Astrocyte (in vitro differentiated cells and primary cell): ENCODE data around the gene ARID5B. TPM values are rescaled to one million over a fixed set of nuclear protein-coding genes. Genes with fewer than 3 reads are reported as not detected.

Source experiments
- DNase-seq: peaks from one replicate; pipeline ENCODE4 v3.0.0-alpha.2; 2010; ENCODE audit warnings: low read depth
- FAIRE-seq: peaks from 2 replicates; lab custom pipeline; 2011; peaks lifted over from hg19 to GRCh38; lab: Jason Lieb, UNC
- H2AFZ ChIP-seq: 2 replicates; pipeline ENCODE4 v1.6.0; 2012; ENCODE audit warnings: low read depth, low read length, inconsistent platforms
- H3K27ac ChIP-seq: 2 replicates; pipeline ENCODE4 v1.5.1; 2011; ENCODE audit warnings: low read depth, low read length, inconsistent platforms
- H3K27me3 ChIP-seq: 2 replicates; pipeline ENCODE4 v1.6.0; 2011; ENCODE audit warnings: low read length, inconsistent platforms; ENCODE audit not compliant: insufficient read depth
- H3K36me3 ChIP-seq: 2 replicates; pipeline ENCODE4 v1.5.1; 2011; ENCODE audit warnings: low read length, inconsistent platforms; ENCODE audit not compliant: insufficient read depth
- H3K4me1 ChIP-seq: 2 replicates; pipeline ENCODE4 v1.5.1; 2011; ENCODE audit warnings: low read length, inconsistent platforms; ENCODE audit not compliant: insufficient read depth
- H3K4me2 ChIP-seq: 2 replicates; pipeline ENCODE4 v1.6.0; 2012; ENCODE audit warnings: low read length, inconsistent platforms
- H3K4me3 ChIP-seq: 2 replicates; pipeline ENCODE4 v1.5.1; 2011; ENCODE audit warnings: low read depth, mild to moderate bottlenecking, low read length, inconsistent platforms; ENCODE audit not compliant: insufficient read depth
- H3K79me2 ChIP-seq: 2 replicates; pipeline ENCODE4 v1.6.0; 2012; ENCODE audit warnings: mild to moderate bottlenecking, low read length, inconsistent platforms; ENCODE audit not compliant: insufficient read depth
- H3K9ac ChIP-seq: 2 replicates; pipeline ENCODE4 v1.6.0; 2012; ENCODE audit warnings: mild to moderate bottlenecking, low read length, inconsistent platforms
- H3K9me3 ChIP-seq: 2 replicates; pipeline ENCODE4 v1.5.1; 2012; ENCODE audit warnings: low read depth, mild to moderate bottlenecking, low read length, inconsistent platforms; ENCODE audit not compliant: insufficient read depth
- H4K20me1 ChIP-seq: 2 replicates; pipeline ENCODE4 v1.6.0; 2012; ENCODE audit warnings: low read length, inconsistent platforms; ENCODE audit not compliant: insufficient read depth
- H3K27ac Mint-ChIP-seq: one replicate; pipeline ENCODE4 v1.8.0; 2021; ENCODE audit warnings: mild to moderate bottlenecking, mixed read lengths; ENCODE audit not compliant: unreplicated experiment
- H3K27me3 Mint-ChIP-seq: one replicate; pipeline ENCODE4 v1.8.0; 2021; ENCODE audit warnings: low read depth, mixed read lengths; ENCODE audit not compliant: unreplicated experiment
- H3K36me3 Mint-ChIP-seq: one replicate; pipeline ENCODE4 v1.8.0; 2021; ENCODE audit warnings: low read depth, mixed read lengths; ENCODE audit not compliant: unreplicated experiment
- H3K4me1 Mint-ChIP-seq: one replicate; pipeline ENCODE4 v1.8.0; 2021; ENCODE audit warnings: low read depth, mixed read lengths; ENCODE audit not compliant: unreplicated experiment
- H3K4me3 Mint-ChIP-seq: one replicate; pipeline ENCODE4 v1.8.0; 2021; ENCODE audit warnings: mild to moderate bottlenecking, moderate library complexity, mixed read lengths; ENCODE audit not compliant: unreplicated experiment
- H3K9me3 Mint-ChIP-seq: one replicate; pipeline ENCODE4 v1.8.0; 2021; ENCODE audit warnings: mild to moderate bottlenecking, mixed read lengths; ENCODE audit not compliant: unreplicated experiment
- CTCF ChIP-seq: IDR thresholded peaks from 2 replicates; pipeline ENCODE4 v1.5.1; 2011; ENCODE audit warnings: low read depth, mild to moderate bottlenecking, inconsistent platforms, low read length, moderate library complexity; ENCODE audit not compliant: insufficient read depth
- EZH2 ChIP-seq: IDR thresholded peaks from 2 replicates; pipeline ENCODE4 v1.6.1; 2012; ENCODE audit warnings: mild to moderate bottlenecking, low read length, inconsistent platforms; ENCODE audit not compliant: insufficient read depth
- total RNA-seq: library from RNA; stranded (reverse); gene quantifications from 2 replicates; pipeline ENCODE4 v1.2.1, GENCODE V29; 2021

ARID5B gene
- total RNA-seq, 1 donor from 2014 or later: 66.0 TPM

- FAIRE-seq: no peak
- peaks cover 25% of the 10 kb centered on the region for H4K20me1 ChIP-seq
Measured at GRCh38 chr10:61989995-61990760, 88.7 kb downstream of the ARID5B start.

GRCh38 chr10:61990761-61991135 is 89.2 kb downstream of the ARID5B start:
- H2AFZ ChIP-seq: no peak overlapping the region
- Mint-ChIP-seq H3K27me3 (no peaks in the 10 kb centered on the region), H3K4me3 (no peak overlapping the region), H3K36me3 (peaks cover 6% of the 10 kb centered on the region), H3K4me1 (peaks cover 26% of the 10 kb centered on the region), H3K9me3 (no peaks in the 10 kb centered on the region), H3K27ac (peak overlapping the region; percentile 6)
- TF ChIP-seq CTCF: no peak
- no peak for TF ChIP-seq EZH2
- no peak overlapping the region for H3K4me3 ChIP-seq
- no peak for FAIRE-seq
- H3K36me3 ChIP-seq: no peaks in the 10 kb centered on the region
- peaks cover 26% of the 10 kb centered on the region for H3K4me1 ChIP-seq
- H3K9me3 ChIP-seq: no peaks in the 10 kb centered on the region
- peak; percentile 18 for DNase-seq
- no peaks in the 10 kb centered on the region for H3K27me3 ChIP-seq
- no peak overlapping the region for H3K4me2 ChIP-seq
- H3K9ac ChIP-seq: no peak overlapping the region
- H3K79me2 ChIP-seq: peaks cover 29% of the 10 kb centered on the region
- H3K27ac ChIP-seq: no peak overlapping the region
- peaks cover 22% of the 10 kb centered on the region for H4K20me1 ChIP-seq

More at GRCh38 chr10:61989995-61990760, 88.7 kb downstream of the ARID5B start:
- no peak overlapping the region for H3K4me3 ChIP-seq
- peaks cover 26% of the 10 kb centered on the region for H3K4me1 ChIP-seq
- no peak overlapping the region for H3K4me2 ChIP-seq
- H3K27me3 ChIP-seq: no peaks in the 10 kb centered on the region
- DNase-seq: no peak
- H3K9ac ChIP-seq: no peak overlapping the region
- no peaks in the 10 kb centered on the region for H3K27me3 Mint-ChIP-seq
- no peak overlapping the region for H3K27ac ChIP-seq
- H3K4me3 Mint-ChIP-seq: no peak overlapping the region
- no peaks in the 10 kb centered on the region for H3K36me3 ChIP-seq
- peaks cover 6% of the 10 kb centered on the region for H3K36me3 Mint-ChIP-seq
- no peaks in the 10 kb centered on the region for H3K9me3 Mint-ChIP-seq
- no peak overlapping the region for H2AFZ ChIP-seq
- H3K79me2 ChIP-seq: peaks cover 32% of the 10 kb centered on the region
- peaks cover 25% of the 10 kb centered on the region for H3K4me1 Mint-ChIP-seq
- no peak for TF ChIP-seq CTCF
- TF ChIP-seq EZH2: no peak
- no peak overlapping the region for H3K27ac Mint-ChIP-seq
- no peaks in the 10 kb centered on the region for H3K9me3 ChIP-seq

- Histone ChIP-seq H3K27me3 (no peaks in the 10 kb centered on the region), H3K27ac (no peak overlapping the region), H4K20me1 (peaks cover 18% of the 10 kb centered on the region), H3K79me2 (peaks cover 28% of the 10 kb centered on the region), H3K4me3 (no peak overlapping the region), H3K9me3 (no peaks in the 10 kb centered on the region), H3K4me1 (peaks cover 26% of the 10 kb centered on the region), H3K36me3 (no peaks in the 10 kb centered on the region), H3K4me2 (no peak overlapping the region), H2AFZ (no peak overlapping the region), H3K9ac (no peak overlapping the region)
- no peaks in the 10 kb centered on the region for H3K9me3 Mint-ChIP-seq
- FAIRE-seq (no peak), DNase-seq (no peak)
- H3K36me3 Mint-ChIP-seq: peaks cover 6% of the 10 kb centered on the region
- peaks cover 26% of the 10 kb centered on the region for H3K4me1 Mint-ChIP-seq
- TF ChIP-seq CTCF (no peak), EZH2 (no peak)
- H3K27ac Mint-ChIP-seq: no peak overlapping the region
- no peaks in the 10 kb centered on the region for H3K27me3 Mint-ChIP-seq
- H3K4me3 Mint-ChIP-seq: no peak overlapping the region
Measured at GRCh38 chr10:61991166-61991565, 89.7 kb downstream of the ARID5B start.
